Fibroblast of skin of back (primary cell): Measurements from ENCODE around the gene SMG6.
"Not testable (repeated sequence)": the region's sequence is repeated elsewhere in the genome, so short reads cannot be mapped to it uniquely, and the experiment has no call there.

Experiments used
- DNase-seq: peaks from one replicate; pipeline ENCODE4 v3.0.0-alpha.2; 2013

The SMG6 gene

GRCh38 chr17:2304931-2305330 is 1.3 kb upstream of the SMG6 start:
- no peak for DNase-seq

GRCh38 chr17:2302778-2303203 is 794 bp downstream of the SMG6 start:
- DNase-seq = no peak

DNA sequence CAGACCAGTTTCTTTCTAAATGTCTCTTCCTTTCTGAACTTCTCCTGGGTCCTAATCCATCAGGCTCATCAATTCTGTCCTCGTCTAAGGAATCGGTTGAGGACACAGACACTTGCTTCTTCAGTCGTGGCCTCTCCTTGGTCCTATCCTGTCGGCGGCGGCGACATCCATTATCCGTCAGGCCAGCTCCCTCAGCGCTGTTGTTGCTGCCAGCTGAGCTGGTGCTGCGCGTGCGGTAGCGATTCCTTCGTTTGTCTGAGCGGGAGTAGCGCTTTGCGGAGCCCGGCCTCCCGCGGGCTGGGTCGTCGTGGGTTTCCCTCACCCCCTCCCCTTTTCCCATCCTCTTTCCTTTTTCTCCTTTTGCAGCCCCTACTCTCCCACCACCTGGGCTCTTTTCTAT is 3.8 kb downstream of the SMG6 start:
- DNase-seq = no peak

GRCh38 chr17:2299136-2299535 is 4.4 kb downstream of the SMG6 start:
- no peak for DNase-seq

GRCh38 chr17:2297023-2297422 is 6.6 kb downstream of the SMG6 start:
- no peak for DNase-seq

DNA sequence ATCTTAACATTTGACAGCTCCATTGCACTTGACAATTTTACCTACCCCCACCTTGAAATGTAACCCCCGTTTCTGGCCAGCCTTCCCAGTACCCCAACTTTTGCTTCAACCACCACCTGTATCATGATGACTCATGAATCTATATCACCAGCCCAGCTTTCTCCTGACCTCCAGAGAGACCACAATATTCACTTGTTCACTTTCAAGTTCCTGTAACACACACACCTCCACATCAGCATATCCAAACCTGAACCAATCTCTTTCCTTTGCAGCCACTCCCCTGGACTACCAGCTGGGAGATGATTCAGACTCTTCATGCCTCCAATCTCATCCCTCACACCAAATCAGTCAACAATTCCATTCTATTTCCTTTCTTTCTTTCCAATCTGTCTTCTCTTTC is 8.0 kb downstream of the SMG6 start:
- DNase-seq = no peak

GRCh38 chr17:2292100-2292499 is 11.5 kb downstream of the SMG6 start:
- DNase-seq = peak; percentile 33

GRCh38 chr17:2289878-2290478 is 13.6 kb downstream of the SMG6 start:
- DNase-seq = no peak

DNA sequence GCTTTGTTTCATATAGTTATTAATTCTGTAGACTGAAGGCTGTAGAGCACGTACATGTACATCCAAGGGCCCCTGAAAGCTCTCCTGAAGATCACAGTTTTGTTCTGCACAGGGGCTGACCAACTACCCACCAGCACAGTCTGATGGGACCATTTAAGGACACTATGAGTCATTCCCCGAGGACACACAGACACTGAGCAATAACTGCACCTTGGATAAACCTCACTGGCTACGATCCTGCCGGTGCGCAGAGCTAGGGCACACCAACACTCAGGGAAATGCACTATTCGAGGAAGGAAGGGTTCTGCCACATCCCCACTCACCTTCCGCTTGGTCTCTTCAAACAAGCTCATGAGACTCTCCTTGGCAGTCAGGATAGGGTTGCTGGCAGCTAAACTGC is 20.3 kb downstream of the SMG6 start:
- DNase-seq = no peak

- DNase-seq = peak; percentile 80
Observed at GRCh38 chr17:2282297-2282873, 21.2 kb downstream of the SMG6 start.

DNA sequence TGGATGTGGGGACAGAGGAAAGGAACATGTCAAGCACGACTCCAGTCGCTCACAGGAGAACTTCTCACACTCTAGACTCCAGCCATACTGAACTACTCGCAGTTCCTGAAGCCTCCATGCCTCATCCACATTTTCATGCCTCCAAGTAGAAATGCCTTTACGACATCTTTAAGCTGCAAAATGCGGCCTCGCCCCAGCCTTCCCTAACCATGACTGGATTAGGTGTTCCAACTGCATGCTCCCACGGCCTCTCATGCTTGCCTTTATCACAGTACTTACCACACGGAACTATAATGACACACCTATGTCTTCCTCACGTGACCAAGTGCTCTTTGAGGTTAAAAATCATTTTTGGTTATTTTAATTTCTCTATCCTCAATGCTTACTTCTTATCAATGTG is 23.9 kb downstream of the SMG6 start:
- no peak for DNase-seq

- no peak for DNase-seq
Observed at GRCh38 chr17:2277429-2278170, 26.0 kb downstream of the SMG6 start.

- no peak for DNase-seq
Observed at GRCh38 chr17:2275722-2276121, 27.9 kb downstream of the SMG6 start.

DNA sequence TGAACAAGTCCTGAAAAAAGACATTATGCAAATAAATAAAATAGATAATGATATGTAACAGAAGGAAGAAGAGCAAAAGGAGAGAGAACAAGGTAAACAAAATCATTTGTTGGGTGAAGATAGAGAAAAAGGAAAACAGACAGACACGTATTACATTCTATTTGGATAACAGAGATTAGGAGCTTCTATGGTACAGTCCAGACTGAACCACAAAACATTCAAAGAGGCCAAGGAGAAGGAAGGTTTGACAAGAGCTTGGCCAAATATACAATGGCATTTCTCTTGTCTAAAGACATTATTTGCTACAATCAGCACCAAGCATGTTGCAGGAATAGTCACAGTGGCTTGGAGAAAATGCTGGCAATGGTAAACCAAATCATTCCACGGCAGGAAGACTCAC is 29.2 kb downstream of the SMG6 start:
- DNase-seq = no peak

- DNase-seq = no peak
Observed at GRCh38 chr17:2271985-2272702, 31.4 kb downstream of the SMG6 start.

DNA sequence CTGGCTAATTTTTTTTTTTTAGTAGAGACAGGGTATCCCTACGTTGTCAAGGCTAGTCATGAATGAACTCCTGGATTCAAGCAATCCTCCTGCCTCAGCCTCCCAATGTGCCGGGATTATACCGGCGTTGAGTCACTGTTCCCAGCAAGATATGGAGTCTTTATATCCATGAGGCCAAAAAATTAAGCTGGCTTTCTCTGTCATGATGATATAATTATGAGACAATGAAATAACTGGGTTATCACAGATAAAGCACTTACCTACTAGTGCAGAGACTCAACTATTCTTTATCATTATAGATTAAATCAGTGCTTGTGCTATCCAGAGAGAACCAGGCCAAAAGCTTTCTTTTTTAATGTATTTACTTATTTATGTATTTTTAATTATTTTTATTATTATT is 36.2 kb downstream of the SMG6 start:
- no peak for DNase-seq

DNA sequence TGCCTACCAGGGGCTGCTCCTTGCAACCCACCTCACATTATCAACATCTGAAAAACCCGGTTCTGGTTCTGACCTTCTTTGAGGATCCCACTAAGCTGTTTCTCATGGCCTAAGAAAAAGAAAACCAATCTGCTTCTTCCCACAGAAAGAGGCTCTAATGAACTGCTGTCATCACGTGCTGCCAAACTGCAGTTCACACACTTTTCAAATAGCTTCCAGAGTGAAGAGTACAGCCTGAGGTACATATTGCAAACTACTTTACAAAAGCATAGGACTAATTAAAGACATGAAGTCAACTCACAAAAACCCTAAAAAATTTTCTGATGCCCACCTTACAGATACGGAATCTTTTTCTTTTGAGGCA is 36.7 kb downstream of the SMG6 start:
- DNase-seq = no peak

- no peak for DNase-seq
Observed at GRCh38 chr17:2266045-2266864, 37.3 kb downstream of the SMG6 start.

- not testable (repeated sequence) for DNase-seq
Observed at GRCh38 chr17:2265166-2265565, 38.4 kb downstream of the SMG6 start.

DNA sequence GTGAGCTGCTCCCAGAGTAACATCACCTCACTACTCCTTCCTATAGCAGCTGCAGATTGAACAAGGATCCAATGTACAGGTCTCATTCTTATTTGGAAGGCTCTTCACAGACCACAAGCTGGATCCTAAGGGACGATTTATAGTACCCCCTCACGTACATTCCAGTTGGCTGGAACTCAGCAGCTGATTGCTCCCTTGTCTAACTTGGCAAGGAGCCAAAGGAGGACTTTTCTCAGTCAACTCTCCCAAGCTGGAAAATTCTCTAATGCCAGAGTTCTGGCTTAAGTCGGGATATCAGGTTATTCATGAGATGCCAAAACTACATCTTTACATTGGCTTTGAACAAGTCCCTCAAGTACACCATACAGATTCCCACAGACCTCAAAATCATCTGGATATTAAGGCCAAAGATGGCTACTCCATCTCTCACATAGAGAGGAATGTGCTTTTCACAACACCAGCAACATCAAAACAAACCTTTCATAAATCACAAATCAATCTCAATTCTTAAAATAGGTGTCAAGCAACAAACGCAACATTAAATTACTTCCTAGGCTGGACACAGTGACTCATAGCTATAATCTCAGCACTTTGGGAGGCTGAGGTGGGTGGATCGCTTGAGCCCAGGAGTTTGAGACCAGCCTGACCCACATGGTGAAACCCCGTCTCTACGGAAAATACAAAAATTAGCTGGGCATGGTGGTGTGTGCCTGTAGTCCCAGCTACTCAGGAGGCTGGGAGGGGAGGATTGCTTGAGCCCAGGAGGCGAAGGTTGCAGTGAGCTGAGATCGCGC is 39.3 kb downstream of the SMG6 start:
- DNase-seq = peak; percentile 33

DNA sequence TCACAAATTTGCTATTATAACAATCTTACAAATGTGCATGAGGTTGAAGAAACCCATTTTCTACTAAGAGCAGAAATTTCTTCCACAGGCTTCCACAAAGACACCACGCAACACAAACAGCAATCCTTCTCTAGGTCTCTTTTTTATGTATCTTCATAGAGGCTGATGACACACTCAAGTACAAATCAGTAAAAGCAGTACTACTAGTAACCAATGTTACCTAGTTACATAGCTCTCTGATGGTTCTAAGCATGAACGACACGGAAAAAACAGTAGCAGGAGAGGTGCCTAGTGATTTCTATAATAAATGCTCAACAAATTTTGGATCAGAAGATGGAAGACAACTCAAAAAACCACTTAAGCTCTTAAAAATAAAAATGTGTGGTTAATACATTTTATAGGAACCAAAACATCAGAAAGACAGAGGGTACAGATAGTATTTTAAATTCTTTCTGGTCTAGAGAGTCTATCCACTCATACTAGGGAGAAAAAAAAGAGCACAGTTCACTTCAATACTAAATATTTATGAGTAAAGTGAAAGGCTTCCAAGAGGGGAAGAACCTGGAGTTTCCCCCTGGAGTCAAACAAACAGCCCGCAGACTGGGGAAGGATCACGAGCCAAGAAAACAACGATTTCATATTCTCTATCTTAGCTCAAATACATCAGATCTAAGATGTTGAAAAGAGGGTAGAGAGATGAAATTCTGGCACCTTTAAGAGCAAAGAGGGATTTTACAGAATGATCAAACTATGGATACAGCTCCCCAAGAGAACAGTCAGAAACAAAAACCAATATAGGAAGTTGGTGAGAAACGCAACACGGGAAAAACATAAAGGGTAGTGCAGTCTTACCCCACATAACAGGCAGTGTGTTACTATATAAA is 40.2 kb downstream of the SMG6 start:
- no peak for DNase-seq
